Transverse colon (tissue), 4 donors: ENCODE measurements around the gene CRYBG1. TPM values are rescaled to one million over a fixed set of nuclear protein-coding genes. Genes with fewer than 3 reads are reported as not detected.

Source experiments
- DNase-seq: peaks from one replicate; pipeline ENCODE4 v3.0.0-alpha.2; 2019
- H3K27ac ChIP-seq, 4 donors: fragments of 200-600 bp; sonication (generic); 2 replicates each; pipeline ENCODE4 v1.5.1; 2016 to 2018; ENCODE audit warnings: inconsistent platforms in 4 of 4
- H3K27me3 ChIP-seq: fragments of 200-600 bp; sonication (generic); 2 replicates; pipeline ENCODE4 v1.5.1; 2017; ENCODE audit warnings: inconsistent platforms
- H3K36me3 ChIP-seq, 4 donors: fragments of 200-600 bp; sonication (generic); 2 replicates each; pipeline ENCODE4 v1.5.1; 2017 to 2019; ENCODE audit warnings: inconsistent platforms in 4 of 4
- H3K4me1 ChIP-seq, 4 donors: fragments of 200-600 bp; sonication (generic); 2 replicates each; pipeline ENCODE4 v1.5.1; 2017 to 2020; ENCODE audit warnings: inconsistent platforms in 4 of 4
- H3K4me3 ChIP-seq, 4 donors: fragments of 200-600 bp; sonication (generic); 1 replicate in 1 of 4; 2 replicates in 3 of 4; pipeline versions ENCODE4 v1.5.1 to v1.6.1; 2017 to 2019; ENCODE audit warnings: inconsistent platforms in 4 of 4
- H3K9me3 ChIP-seq, 2 donors: fragments of 200-600 bp; sonication (generic); 2 replicates each; pipeline ENCODE4 v1.5.1; 2017 to 2019; ENCODE audit warnings: inconsistent platforms in 2 of 2
- CTCF ChIP-seq, 5 experiments: fragments of 200-600 bp in 3 of 5; fragments of 450-650 bp in 2 of 5; sonication (generic) in 3 of 5; IDR thresholded peaks; 1 replicate in 2 of 5; 2 replicates in 3 of 5; pipeline ENCODE4 v1.5.1; 2016 to 2017; ENCODE audit warnings: antibody characterized with exemption in 5 of 5, inconsistent platforms in 3 of 5, mild to moderate bottlenecking in 2 of 5, moderate library complexity in 1 of 5
- EP300 ChIP-seq: sonication (generic); formaldehyde crosslinking; IDR thresholded peaks from one replicate; pipeline ENCODE4 v1.6.1; 2017; ENCODE audit warnings: antibody characterized with exemption, low read depth
- POLR2A ChIP-seq: fragments of 450-650 bp; IDR thresholded peaks from one replicate; pipeline ENCODE4 v1.6.1; 2016; ENCODE audit warnings: antibody characterized with exemption, mild to moderate bottlenecking, moderate library complexity
- POLR2AphosphoS5 ChIP-seq, 3 donors: sonication (generic); formaldehyde crosslinking; IDR thresholded peaks; one replicate each; pipeline ENCODE4 v1.6.1; 2016; ENCODE audit warnings: antibody characterized with exemption in 3 of 3
- WGBS, 2 donors: methylation state at CpG; one replicate each; pipeline ENCODE4 v1.1.5; 2018; ENCODE audit warnings: low coverage in 1 of 2; 5-methylcytosine and 5-hydroxymethylcytosine counted together
- in situ Hi-C, 4 donors: fragments of 200-750 bp; cut with MboI; loops; one replicate each; pipeline versions ENCODE4 v1.15.0 to v1.15.1; 2017; ENCODE audit warnings: low sequenced_read_pairs in 3 of 4, low pct_ligation_motif_present in 1 of 4, low pct_unique_long_range_greater_than_20kb in 1 of 4
- intact Hi-C: fragments of 100-400 bp; cut with DNase I; formaldehyde crosslinking; loops from one replicate; pipeline ENCODE4 v1.15.1; 2023; ENCODE audit warnings: low total_unique reads
- total RNA-seq, 4 donors: library from RNA; depleted of rRNA; stranded (reverse); fragments of >200 nt; gene quantifications; one replicate each; pipeline ENCODE4 v1.1.0, GENCODE V29; 2016

The CRYBG1 gene
- total RNA-seq, 4 donors from 2014 or later = 64.3 to 112 (median 70.2) TPM

DNA sequence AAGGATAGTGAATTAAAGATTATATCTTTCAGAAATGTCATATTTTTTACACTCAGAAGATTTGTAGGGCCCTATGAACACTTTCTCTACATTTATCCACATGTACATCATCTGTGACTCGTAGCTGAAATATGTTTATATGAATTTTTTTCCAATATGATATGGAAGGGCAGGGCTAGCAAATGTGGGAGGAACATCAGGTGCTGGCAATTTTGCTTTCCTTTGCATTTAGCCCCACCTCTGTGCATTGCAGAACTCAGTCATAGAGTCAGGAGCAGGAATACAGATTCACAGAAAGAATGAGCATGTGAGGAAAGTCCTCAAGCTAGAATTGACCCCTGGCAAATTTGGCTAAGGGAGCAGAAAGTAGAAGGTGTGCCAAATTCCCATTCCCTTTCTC, 129.9 kb downstream of the CRYBG1 start:
- 47 to 53% methylated on average over 1 of the region's 1 CpG for WGBS, 2 donors

DNA sequence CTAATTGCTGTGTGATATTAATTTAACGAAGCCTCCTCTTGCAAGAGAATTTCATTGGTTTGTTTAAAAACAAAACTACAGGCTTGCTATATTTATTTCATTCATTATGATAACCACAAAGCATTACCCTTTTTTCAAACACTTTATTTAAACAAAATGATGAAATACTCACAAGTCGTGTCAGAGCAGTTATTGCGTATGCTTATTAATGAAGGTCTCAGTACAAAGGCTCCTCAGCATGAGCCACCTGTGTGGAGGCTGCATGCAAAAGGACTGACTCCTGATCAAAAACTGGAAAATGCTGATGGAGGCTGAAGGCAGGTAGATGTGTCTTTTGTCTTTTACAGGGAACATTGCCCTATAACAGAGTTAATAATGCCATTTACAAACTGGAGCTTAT, 130.5 kb downstream of the CRYBG1 start:
- TF ChIP-seq CTCF (IDR thresholded peaks at IDR 0.05) (no peak), EP300 (no peak), POLR2A (no peak), POLR2AphosphoS5 (IDR thresholded peaks at IDR 0.05) (no peak)
- WGBS, 2 donors = 84 to 87% methylated on average over 3 of the region's 3 CpGs
- H3K4me1 ChIP-seq = peaks cover 0 to 7% (median 4%) of the 10 kb centered on the region in 4 donors
- in situ Hi-C loops (no loop called here), intact Hi-C loops (no loop called here)
- no peaks in the 10 kb centered on the region for H3K36me3 ChIP-seq
- no peak overlapping the region for H3K27ac ChIP-seq
- no peak for DNase-seq
- H3K27me3 ChIP-seq = no peaks in the 10 kb centered on the region
- no peaks in the 10 kb centered on the region for H3K9me3 ChIP-seq
- H3K4me3 ChIP-seq = no peak overlapping the region

More for the DNA sequence above, 129.9 kb downstream of the CRYBG1 start:
- no peak for DNase-seq
- H3K4me3 ChIP-seq = no peak overlapping the region
- peaks cover 0 to 7% (median 4%) of the 10 kb centered on the region in 4 donors for H3K4me1 ChIP-seq
- no peaks in the 10 kb centered on the region for H3K36me3 ChIP-seq
- H3K9me3 ChIP-seq = no peaks in the 10 kb centered on the region
- TF ChIP-seq EP300 (no peak), CTCF (IDR thresholded peaks at IDR 0.05) (no peak)
- intact Hi-C loops (no loop called here), in situ Hi-C loops (no loop called here)
- H3K27me3 ChIP-seq = no peaks in the 10 kb centered on the region
- no peak overlapping the region for H3K27ac ChIP-seq

DNA sequence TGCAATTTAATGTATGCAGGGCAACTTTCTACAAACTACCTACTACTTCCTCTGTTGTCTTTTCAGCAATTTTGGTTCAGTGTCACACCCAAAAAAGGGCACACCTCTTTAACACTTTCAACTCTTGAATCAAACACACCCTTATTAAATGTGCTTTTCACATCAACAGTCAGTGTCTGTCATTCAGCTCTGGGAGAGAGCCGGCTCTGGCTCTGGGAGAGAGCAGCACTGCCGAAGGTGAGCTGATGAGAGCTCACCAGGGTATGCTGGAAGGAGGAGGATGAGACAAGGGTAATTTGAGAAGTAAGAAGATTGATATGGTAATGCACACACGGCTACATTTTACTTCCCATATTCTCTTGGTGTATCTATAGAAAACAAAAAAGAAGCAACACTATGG, 134.5 kb downstream of the CRYBG1 start:
- Histone ChIP-seq H3K4me1 (peaks cover 0 to 7% (median 4%) of the 10 kb centered on the region in 4 donors), H3K36me3 (no peaks in the 10 kb centered on the region), H3K4me3 (no peak overlapping the region), H3K9me3 (no peaks in the 10 kb centered on the region), H3K27me3 (no peaks in the 10 kb centered on the region), H3K27ac (no peak overlapping the region)
- no peak for DNase-seq
- intact Hi-C loops (no loop called here), in situ Hi-C loops (no loop called here)
- 19 to 30% methylated on average over 3 of the region's 3 CpGs for WGBS, 2 donors
- TF ChIP-seq POLR2A (no peak), POLR2AphosphoS5 (IDR thresholded peaks at IDR 0.05) (no peak), CTCF (IDR thresholded peaks at IDR 0.05) (no peak), EP300 (no peak)

DNA sequence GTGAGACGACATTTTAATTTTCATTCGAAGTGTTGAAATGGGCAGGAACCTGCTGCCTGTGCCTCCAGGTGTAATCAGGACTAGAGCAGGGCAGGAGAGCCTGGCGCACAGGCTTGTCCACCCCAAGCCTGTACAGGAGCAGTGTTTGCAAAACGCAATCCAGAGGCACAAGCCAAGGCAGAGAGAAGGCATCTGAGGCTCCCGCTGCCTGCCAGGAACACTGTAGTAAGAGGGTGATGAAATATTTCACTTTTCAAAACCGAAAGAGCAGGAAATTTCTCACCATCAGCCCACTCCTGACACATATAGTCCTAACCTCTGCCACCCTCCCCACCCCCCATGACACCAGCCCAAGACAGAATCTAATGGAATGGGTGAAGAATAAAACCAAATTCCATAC, 136.3 kb downstream of the CRYBG1 start:
- Histone ChIP-seq H3K27me3 (no peaks in the 10 kb centered on the region), H3K27ac (no peak overlapping the region), H3K4me3 (no peak overlapping the region), H3K36me3 (no peaks in the 10 kb centered on the region), H3K9me3 (no peaks in the 10 kb centered on the region), H3K4me1 (peaks cover 0 to 7% (median 4%) of the 10 kb centered on the region in 4 donors)
- TF ChIP-seq EP300 = no peak
- no peak for TF ChIP-seq POLR2AphosphoS5 (IDR thresholded peaks at IDR 0.05)
- TF ChIP-seq POLR2A = no peak
- TF ChIP-seq CTCF (IDR thresholded peaks at IDR 0.05) = no peak
- DNase-seq = no peak
- 77 to 88% methylated on average over 2 to 6 of the region's 6 CpGs for WGBS, 2 donors
- in situ Hi-C loops = no loop called here
- intact Hi-C loops = no loop called here
